Measurements from ENCODE around the gene SULT2B1. TPM values are rescaled to one million over a fixed set of nuclear protein-coding genes. Genes with fewer than 3 reads are reported as not detected.
"Not testable (repeated sequence)": the region's sequence is repeated elsewhere in the genome, so short reads cannot be mapped to it uniquely, and the experiment has no call there.

The SULT2B1 gene
- polyA plus RNA-seq, 4 donors: 3.4 to 28.1 (median 12.3) TPM

DNA sequence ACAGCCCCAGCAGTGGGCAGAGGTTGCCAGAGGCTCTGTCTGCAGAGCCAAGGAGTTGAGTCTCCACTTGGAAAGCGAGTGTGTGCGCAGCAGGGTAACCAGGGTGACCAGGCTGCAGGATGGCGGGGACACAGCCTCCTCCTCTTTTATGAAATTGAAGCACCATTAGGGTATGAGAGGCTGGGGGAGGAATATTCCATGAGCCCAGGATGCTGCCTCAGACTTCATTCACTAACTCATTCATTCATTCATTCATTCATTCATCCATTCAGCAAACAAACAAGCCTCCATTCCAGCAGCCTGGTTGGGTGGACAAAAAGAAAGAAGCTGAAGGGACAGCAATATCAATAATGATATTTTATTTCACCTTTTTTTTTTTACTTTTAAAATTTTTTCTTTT is 33.8 kb upstream of the SULT2B1 start:
- Histone ChIP-seq H3K4me1 (ENCODE audit: control insufficient read depth in 3 of 3, insufficient read depth in 2 of 3, low read depth in 1 of 3, low read length in 2 of 3) (peaks cover 0 to 3% (median 0%) of the 10 kb centered on the region in 3 donors), H3K27me3 (ENCODE audit: control insufficient read depth in 3 of 3, insufficient read depth in 3 of 3, low read length in 3 of 3) (peaks cover 0 to 4% (median 0%) of the 10 kb centered on the region in 3 donors), H3K9me3 (ENCODE audit: control insufficient read depth in 2 of 2, insufficient read depth in 1 of 2, low read depth in 1 of 2, low read length in 1 of 2) (no peaks in the 10 kb centered on the region), H3K27ac (ENCODE audit: low read depth in 1 of 3, low read length in 2 of 3) (no peak overlapping the region), H3K4me3 (ENCODE audit: low read depth in 1 of 3, low read length in 3 of 3) (no peak overlapping the region), H3K36me3 (ENCODE audit: control insufficient read depth in 3 of 3, insufficient read depth in 2 of 3, low read depth in 1 of 3, low read length in 3 of 3) (no peaks in the 10 kb centered on the region)
- FAIRE-seq (no peak), DNase-seq (no peak)
- 64 to 94% (median 82%) methylated on average over 3 of the region's 3 CpGs for WGBS, 3 donors

- H3K27me3 ChIP-seq (ENCODE audit: control insufficient read depth in 3 of 3, insufficient read depth in 3 of 3, low read length in 3 of 3); H3K4me3 ChIP-seq (ENCODE audit: low read depth in 1 of 3, low read length in 3 of 3); H3K36me3 ChIP-seq (ENCODE audit: control insufficient read depth in 3 of 3, insufficient read depth in 2 of 3, low read depth in 1 of 3, low read length in 3 of 3); H3K9me3 ChIP-seq (ENCODE audit: control insufficient read depth in 2 of 2, insufficient read depth in 1 of 2, low read depth in 1 of 2, low read length in 1 of 2); H3K4me1 ChIP-seq (ENCODE audit: control insufficient read depth in 3 of 3, insufficient read depth in 2 of 3, low read depth in 1 of 3, low read length in 2 of 3); FAIRE-seq; H3K27ac ChIP-seq (ENCODE audit: low read depth in 1 of 3, low read length in 2 of 3): not testable (repeated sequence)
- 45 to 79% (median 56%) methylated on average over 4 of the region's 4 CpGs for WGBS, 3 donors
- DNase-seq: peak in 1 of 2 donors; percentile 73
These were observed 32.5 kb upstream of the SULT2B1 start for GRCh38 chr19:48519426-48519825.

DNA sequence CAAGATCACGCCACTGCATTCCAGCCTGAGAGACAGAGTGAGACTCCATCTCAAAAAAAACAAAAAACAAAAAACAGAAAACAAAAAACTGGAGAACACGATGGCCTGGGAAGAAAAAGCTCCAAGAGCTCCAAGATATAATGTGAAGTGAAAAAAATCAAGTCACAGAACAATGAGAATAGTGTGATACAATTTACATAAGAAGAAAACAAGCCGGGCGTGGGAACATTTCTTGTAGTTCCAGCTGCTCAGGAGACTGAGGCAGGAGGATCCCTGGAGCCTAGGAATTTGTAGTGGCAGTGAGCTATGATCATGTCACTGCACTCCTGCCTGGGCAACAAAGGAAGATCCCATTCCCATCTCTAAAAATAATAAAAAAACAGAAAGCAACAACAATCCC is 31.8 kb upstream of the SULT2B1 start:
- FAIRE-seq (no peak), DNase-seq (no peak)
- Histone ChIP-seq H3K4me1 (ENCODE audit: control insufficient read depth in 3 of 3, insufficient read depth in 2 of 3, low read depth in 1 of 3, low read length in 2 of 3) (no peaks in the 10 kb centered on the region), H3K36me3 (ENCODE audit: control insufficient read depth in 3 of 3, insufficient read depth in 2 of 3, low read depth in 1 of 3, low read length in 3 of 3) (no peaks in the 10 kb centered on the region), H3K4me3 (ENCODE audit: low read depth in 1 of 3, low read length in 3 of 3) (no peak overlapping the region), H3K27ac (ENCODE audit: low read depth in 1 of 3, low read length in 2 of 3) (no peak overlapping the region), H3K9me3 (ENCODE audit: control insufficient read depth in 2 of 2, insufficient read depth in 1 of 2, low read depth in 1 of 2, low read length in 1 of 2) (peaks cover 3 to 8% of the 10 kb centered on the region in 2 donors), H3K27me3 (ENCODE audit: control insufficient read depth in 3 of 3, insufficient read depth in 3 of 3, low read length in 3 of 3) (no peaks in the 10 kb centered on the region)
- 63 to 78% (median 64%) methylated on average over 4 of the region's 4 CpGs for WGBS, 3 donors

- 79 to 92% (median 85%) methylated on average over 2 of the region's 2 CpGs for WGBS, 3 donors
- Histone ChIP-seq H3K36me3 (ENCODE audit: control insufficient read depth in 3 of 3, insufficient read depth in 2 of 3, low read depth in 1 of 3, low read length in 3 of 3) (no peaks in the 10 kb centered on the region), H3K27ac (ENCODE audit: low read depth in 1 of 3, low read length in 2 of 3) (no peak overlapping the region), H3K4me1 (ENCODE audit: control insufficient read depth in 3 of 3, insufficient read depth in 2 of 3, low read depth in 1 of 3, low read length in 2 of 3) (no peaks in the 10 kb centered on the region), H3K9me3 (ENCODE audit: control insufficient read depth in 2 of 2, insufficient read depth in 1 of 2, low read depth in 1 of 2, low read length in 1 of 2) (peaks cover 4 to 34% of the 10 kb centered on the region in 2 donors), H3K27me3 (ENCODE audit: control insufficient read depth in 3 of 3, insufficient read depth in 3 of 3, low read length in 3 of 3) (no peaks in the 10 kb centered on the region), H3K4me3 (ENCODE audit: low read depth in 1 of 3, low read length in 3 of 3) (no peak overlapping the region)
- no peak for DNase-seq
- FAIRE-seq: no peak
These were observed 27.8 kb upstream of the SULT2B1 start for GRCh38 chr19:48524221-48524620.

GRCh38 chr19:48524732-48525131 is 27.2 kb upstream of the SULT2B1 start:
- no peak overlapping the region for H3K4me3 ChIP-seq (ENCODE audit: low read depth in 1 of 3, low read length in 3 of 3)
- no peak overlapping the region for H3K27ac ChIP-seq (ENCODE audit: low read depth in 1 of 3, low read length in 2 of 3)
- DNase-seq (no peak), FAIRE-seq (no peak)
- no peaks in the 10 kb centered on the region for H3K27me3 ChIP-seq (ENCODE audit: control insufficient read depth in 3 of 3, insufficient read depth in 3 of 3, low read length in 3 of 3)
- WGBS, 3 donors: 96 to 99% (median 98%) methylated on average over 5 of the region's 5 CpGs
- no peaks in the 10 kb centered on the region for H3K36me3 ChIP-seq (ENCODE audit: control insufficient read depth in 3 of 3, insufficient read depth in 2 of 3, low read depth in 1 of 3, low read length in 3 of 3)
- H3K9me3 ChIP-seq (ENCODE audit: control insufficient read depth in 2 of 2, insufficient read depth in 1 of 2, low read depth in 1 of 2, low read length in 1 of 2): peaks cover 4 to 37% of the 10 kb centered on the region in 2 donors
- no peaks in the 10 kb centered on the region for H3K4me1 ChIP-seq (ENCODE audit: control insufficient read depth in 3 of 3, insufficient read depth in 2 of 3, low read depth in 1 of 3, low read length in 2 of 3)

DNA sequence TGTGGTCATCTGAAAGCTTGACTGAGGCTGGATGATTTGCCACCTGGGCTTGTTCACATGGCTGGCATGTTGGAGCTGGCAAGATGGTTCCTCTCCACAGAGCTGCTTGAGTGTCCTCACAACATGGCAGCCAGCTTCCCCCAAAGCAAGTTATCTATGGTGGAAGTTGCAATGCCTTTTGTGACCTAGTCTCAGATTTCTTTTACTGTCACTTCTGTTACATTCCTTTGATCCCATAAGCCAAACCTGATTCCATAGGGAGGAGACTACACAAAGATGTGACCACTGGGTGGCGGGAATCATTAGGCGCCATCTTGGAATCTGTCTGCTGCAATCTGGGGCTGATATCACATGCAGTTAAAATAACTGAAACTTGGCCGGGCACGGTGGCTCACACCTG is 22.8 kb upstream of the SULT2B1 start:
- no peak overlapping the region for H3K27ac ChIP-seq (ENCODE audit: low read depth in 1 of 3, low read length in 2 of 3)
- DNase-seq (no peak), FAIRE-seq (no peak)
- 89 to 92% (median 92%) methylated on average over 4 of the region's 4 CpGs for WGBS, 3 donors
- peaks cover 3 to 36% of the 10 kb centered on the region in 2 donors for H3K9me3 ChIP-seq (ENCODE audit: control insufficient read depth in 2 of 2, insufficient read depth in 1 of 2, low read depth in 1 of 2, low read length in 1 of 2)
- H3K27me3 ChIP-seq (ENCODE audit: control insufficient read depth in 3 of 3, insufficient read depth in 3 of 3, low read length in 3 of 3): no peaks in the 10 kb centered on the region
- H3K4me3 ChIP-seq (ENCODE audit: low read depth in 1 of 3, low read length in 3 of 3): no peak overlapping the region
- H3K36me3 ChIP-seq (ENCODE audit: control insufficient read depth in 3 of 3, insufficient read depth in 2 of 3, low read depth in 1 of 3, low read length in 3 of 3): no peaks in the 10 kb centered on the region
- H3K4me1 ChIP-seq (ENCODE audit: control insufficient read depth in 3 of 3, insufficient read depth in 2 of 3, low read depth in 1 of 3, low read length in 2 of 3): no peaks in the 10 kb centered on the region

- H3K36me3 ChIP-seq (ENCODE audit: control insufficient read depth in 3 of 3, insufficient read depth in 2 of 3, low read depth in 1 of 3, low read length in 3 of 3): no peaks in the 10 kb centered on the region
- WGBS, 3 donors: 32 to 59% (median 36%) methylated on average over 20 of the region's 20 CpGs
- DNase-seq: no peak
- no peaks in the 10 kb centered on the region for H3K4me1 ChIP-seq (ENCODE audit: control insufficient read depth in 3 of 3, insufficient read depth in 2 of 3, low read depth in 1 of 3, low read length in 2 of 3)
- H3K27ac ChIP-seq (ENCODE audit: low read depth in 1 of 3, low read length in 2 of 3): no peak overlapping the region
- no peaks in the 10 kb centered on the region for H3K27me3 ChIP-seq (ENCODE audit: control insufficient read depth in 3 of 3, insufficient read depth in 3 of 3, low read length in 3 of 3)
- H3K4me3 ChIP-seq (ENCODE audit: low read depth in 1 of 3, low read length in 3 of 3): no peak overlapping the region
- no peak for FAIRE-seq
- peaks cover 1 to 29% of the 10 kb centered on the region in 2 donors for H3K9me3 ChIP-seq (ENCODE audit: control insufficient read depth in 2 of 2, insufficient read depth in 1 of 2, low read depth in 1 of 2, low read length in 1 of 2)
These were observed 21.8 kb upstream of the SULT2B1 start for GRCh38 chr19:48530066-48530720.

- H3K27ac ChIP-seq (ENCODE audit: low read depth in 1 of 3, low read length in 2 of 3): no peak overlapping the region
- DNase-seq: peak in 1 of 2 donors; percentile 58
- peaks cover 1 to 29% of the 10 kb centered on the region in 2 donors for H3K9me3 ChIP-seq (ENCODE audit: control insufficient read depth in 2 of 2, insufficient read depth in 1 of 2, low read depth in 1 of 2, low read length in 1 of 2)
- no peaks in the 10 kb centered on the region for H3K27me3 ChIP-seq (ENCODE audit: control insufficient read depth in 3 of 3, insufficient read depth in 3 of 3, low read length in 3 of 3)
- 14 to 63% (median 36%) methylated on average over 6 of the region's 6 CpGs for WGBS, 3 donors
- H3K4me1 ChIP-seq (ENCODE audit: control insufficient read depth in 3 of 3, insufficient read depth in 2 of 3, low read depth in 1 of 3, low read length in 2 of 3): no peaks in the 10 kb centered on the region
- FAIRE-seq: no peak
- no peak overlapping the region for H3K4me3 ChIP-seq (ENCODE audit: low read depth in 1 of 3, low read length in 3 of 3)
- no peaks in the 10 kb centered on the region for H3K36me3 ChIP-seq (ENCODE audit: control insufficient read depth in 3 of 3, insufficient read depth in 2 of 3, low read depth in 1 of 3, low read length in 3 of 3)
These were observed 21.2 kb upstream of the SULT2B1 start for GRCh38 chr19:48530770-48531169.

DNA sequence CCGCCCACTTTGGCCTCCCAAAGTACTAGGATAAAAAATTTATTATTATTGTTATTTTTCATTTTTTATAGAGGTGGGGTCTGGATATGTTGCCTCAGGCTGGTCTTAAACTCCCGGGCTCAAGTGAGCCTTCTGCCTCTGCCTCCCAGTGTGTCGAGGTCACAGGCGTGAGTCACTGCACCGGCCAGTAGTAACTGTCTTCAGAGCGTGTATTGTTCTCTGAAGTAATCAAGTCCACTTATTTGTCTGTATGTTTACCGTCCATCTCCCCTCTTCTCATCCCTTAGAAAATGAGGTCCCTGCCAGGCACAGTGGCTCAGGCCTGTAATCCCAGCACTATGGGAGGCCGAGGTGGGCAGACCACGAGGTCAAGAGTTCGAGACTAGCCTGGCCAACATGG is 18.2 kb upstream of the SULT2B1 start:
- Histone ChIP-seq H3K27me3 (ENCODE audit: control insufficient read depth in 3 of 3, insufficient read depth in 3 of 3, low read length in 3 of 3) (no peaks in the 10 kb centered on the region), H3K4me1 (ENCODE audit: control insufficient read depth in 3 of 3, insufficient read depth in 2 of 3, low read depth in 1 of 3, low read length in 2 of 3) (no peaks in the 10 kb centered on the region), H3K9me3 (ENCODE audit: control insufficient read depth in 2 of 2, insufficient read depth in 1 of 2, low read depth in 1 of 2, low read length in 1 of 2) (peaks cover 0 to 7% of the 10 kb centered on the region in 2 donors), H3K4me3 (ENCODE audit: low read depth in 1 of 3, low read length in 3 of 3) (no peak overlapping the region), H3K36me3 (ENCODE audit: control insufficient read depth in 3 of 3, insufficient read depth in 2 of 3, low read depth in 1 of 3, low read length in 3 of 3) (no peaks in the 10 kb centered on the region), H3K27ac (ENCODE audit: low read depth in 1 of 3, low read length in 2 of 3) (no peak overlapping the region)
- FAIRE-seq (no peak), DNase-seq (no peak)
- 88 to 89% (median 88%) methylated on average over 10 of the region's 10 CpGs for WGBS, 3 donors

All from small intestine (tissue), 7 donors.